OCI-LY1 (cell line): Measurements from ENCODE around the gene HSF4.

Source experiments
- EZH2 ChIP-seq: fragments of 200-600 bp; sonication (generic), shearing (Covaris generic); IDR thresholded peaks from 2 replicates; pipeline ENCODE4 v1.8.0; 2017; ENCODE audit warnings: borderline replicate concordance, mixed run types, mild to moderate bottlenecking, antibody characterized with exemption, low read length, moderate library complexity, mixed read lengths
- TF ChIP-seq, protein P1 (sequence below): fragments of 200-600 bp; sonication (generic), shearing (Covaris generic); IDR thresholded peaks from 2 replicates; pipeline ENCODE4 v1.5.1; 2017; ENCODE audit warnings: mild to moderate bottlenecking, antibody characterized with exemption, low read length, moderate library complexity, mixed read lengths

DNA sequence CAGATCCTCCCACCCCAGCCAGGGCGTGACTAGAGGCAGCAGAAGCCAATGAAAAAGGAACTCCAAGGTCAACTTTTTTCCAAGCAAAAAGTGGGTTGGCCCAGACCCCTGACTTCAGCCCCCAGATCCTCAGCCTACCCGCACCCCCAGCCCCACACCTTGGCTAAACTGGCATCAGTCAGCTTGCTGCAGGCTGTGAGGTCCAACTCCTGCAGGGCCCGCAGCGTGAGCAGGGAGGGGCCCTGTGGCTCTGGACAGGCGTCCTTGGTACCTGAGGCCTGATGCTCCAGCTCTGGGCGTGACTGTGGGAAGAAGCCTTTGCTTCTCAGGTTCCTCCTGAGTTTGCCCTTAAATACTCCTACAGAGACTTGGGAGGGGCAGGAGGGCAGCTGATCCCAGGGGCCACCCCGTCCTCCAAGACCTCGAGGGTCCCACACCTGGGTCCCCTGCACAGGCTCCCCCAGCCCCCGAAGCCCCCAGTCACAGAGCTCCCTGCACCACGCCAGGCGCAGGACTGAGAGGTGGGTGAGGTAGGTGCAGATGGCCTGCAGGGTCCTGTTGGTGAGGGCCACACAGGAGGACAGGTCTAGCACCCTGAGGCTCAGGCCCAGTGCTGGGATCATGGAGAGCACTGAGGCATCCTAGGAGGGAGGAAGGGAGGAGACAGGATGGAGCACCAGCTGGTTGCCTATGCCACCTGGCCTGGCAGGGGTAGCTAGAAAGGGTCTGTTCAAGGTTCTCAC lies 43.8 kb downstream of the HSF4 start:
- TF ChIP-seq, protein P1, sequence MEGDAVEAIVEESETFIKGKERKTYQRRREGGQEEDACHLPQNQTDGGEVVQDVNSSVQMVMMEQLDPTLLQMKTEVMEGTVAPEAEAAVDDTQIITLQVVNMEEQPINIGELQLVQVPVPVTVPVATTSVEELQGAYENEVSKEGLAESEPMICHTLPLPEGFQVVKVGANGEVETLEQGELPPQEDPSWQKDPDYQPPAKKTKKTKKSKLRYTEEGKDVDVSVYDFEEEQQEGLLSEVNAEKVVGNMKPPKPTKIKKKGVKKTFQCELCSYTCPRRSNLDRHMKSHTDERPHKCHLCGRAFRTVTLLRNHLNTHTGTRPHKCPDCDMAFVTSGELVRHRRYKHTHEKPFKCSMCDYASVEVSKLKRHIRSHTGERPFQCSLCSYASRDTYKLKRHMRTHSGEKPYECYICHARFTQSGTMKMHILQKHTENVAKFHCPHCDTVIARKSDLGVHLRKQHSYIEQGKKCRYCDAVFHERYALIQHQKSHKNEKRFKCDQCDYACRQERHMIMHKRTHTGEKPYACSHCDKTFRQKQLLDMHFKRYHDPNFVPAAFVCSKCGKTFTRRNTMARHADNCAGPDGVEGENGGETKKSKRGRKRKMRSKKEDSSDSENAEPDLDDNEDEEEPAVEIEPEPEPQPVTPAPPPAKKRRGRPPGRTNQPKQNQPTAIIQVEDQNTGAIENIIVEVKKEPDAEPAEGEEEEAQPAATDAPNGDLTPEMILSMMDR: no peak
- TF ChIP-seq EZH2: no peak
